Testis (tissue), 2 donors: ENCODE results near the gene CPN1.

Source experiments
- POLR2A ChIP-seq: fragments of 450-650 bp; IDR thresholded peaks from one replicate; pipeline ENCODE4 v1.6.1; 2017; ENCODE audit warnings: antibody characterized with exemption, mild to moderate bottlenecking, moderate library complexity
- TF ChIP-seq, protein P1 (sequence below), 3 experiments: fragments of 450-650 bp in 2 of 3; fragments of 200-600 bp in 1 of 3; sonication (generic) in 1 of 3; IDR thresholded peaks; one replicate each; pipeline ENCODE4 v1.5.1; 2016 to 2019; ENCODE audit warnings: antibody characterized with exemption in 3 of 3, mild to moderate bottlenecking in 2 of 3, moderate library complexity in 1 of 3

GRCh38 chr10:100104300-100104699, 22.6 kb upstream of the CPN1 start:
- TF ChIP-seq, protein P1, sequence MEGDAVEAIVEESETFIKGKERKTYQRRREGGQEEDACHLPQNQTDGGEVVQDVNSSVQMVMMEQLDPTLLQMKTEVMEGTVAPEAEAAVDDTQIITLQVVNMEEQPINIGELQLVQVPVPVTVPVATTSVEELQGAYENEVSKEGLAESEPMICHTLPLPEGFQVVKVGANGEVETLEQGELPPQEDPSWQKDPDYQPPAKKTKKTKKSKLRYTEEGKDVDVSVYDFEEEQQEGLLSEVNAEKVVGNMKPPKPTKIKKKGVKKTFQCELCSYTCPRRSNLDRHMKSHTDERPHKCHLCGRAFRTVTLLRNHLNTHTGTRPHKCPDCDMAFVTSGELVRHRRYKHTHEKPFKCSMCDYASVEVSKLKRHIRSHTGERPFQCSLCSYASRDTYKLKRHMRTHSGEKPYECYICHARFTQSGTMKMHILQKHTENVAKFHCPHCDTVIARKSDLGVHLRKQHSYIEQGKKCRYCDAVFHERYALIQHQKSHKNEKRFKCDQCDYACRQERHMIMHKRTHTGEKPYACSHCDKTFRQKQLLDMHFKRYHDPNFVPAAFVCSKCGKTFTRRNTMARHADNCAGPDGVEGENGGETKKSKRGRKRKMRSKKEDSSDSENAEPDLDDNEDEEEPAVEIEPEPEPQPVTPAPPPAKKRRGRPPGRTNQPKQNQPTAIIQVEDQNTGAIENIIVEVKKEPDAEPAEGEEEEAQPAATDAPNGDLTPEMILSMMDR (IDR thresholded peaks at IDR 0.05), result no peak
- TF ChIP-seq POLR2A, result no peak
